Astrocyte of the spinal cord (primary cell): ENCODE results near the gene SLC2A10.

Experiments used
- DNase-seq: peaks from one replicate; pipeline ENCODE4 v3.0.0; 2011; ENCODE audit warnings: low read depth, low spot score
- H3K4me3 ChIP-seq: 2 replicates; pipeline ENCODE4 v1.5.1; 2011; ENCODE audit warnings: low read depth, mild to moderate bottlenecking, low read length, moderate library complexity
- CTCF ChIP-seq: IDR thresholded peaks from 2 replicates; pipeline ENCODE4 v1.5.1; 2012; ENCODE audit warnings: low read depth, mild to moderate bottlenecking, low read length, inconsistent platforms
- in situ Hi-C: cut with HindIII; loops from 2 replicates; pipeline ENCODE4 v1.10.0; 2017; ENCODE audit warnings: low sequenced_read_pairs

SLC2A10 gene

DNA sequence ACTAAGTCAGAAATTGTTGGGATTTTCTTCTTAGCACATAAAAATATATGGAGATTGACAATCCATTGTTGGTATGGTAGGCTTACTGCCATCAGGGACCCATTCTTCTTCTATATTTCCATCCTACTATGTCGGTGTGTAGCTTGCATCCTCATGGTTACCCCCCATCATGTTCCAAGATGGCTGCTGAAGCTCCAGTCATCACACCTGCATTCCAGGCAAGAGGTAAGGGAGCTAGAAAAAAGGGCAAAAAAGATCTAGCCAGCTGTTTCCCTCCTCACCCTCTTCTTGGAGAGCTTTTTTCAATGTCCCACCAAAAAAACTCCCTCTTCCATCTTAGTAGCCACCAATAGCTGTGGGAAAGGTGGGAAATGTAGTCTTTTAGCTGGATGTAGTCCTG is 13.6 kb downstream of the SLC2A10 start:
- in situ Hi-C loops: no loop called here
- no peak for DNase-seq
- H3K4me3 ChIP-seq: no peak overlapping the region
- no peak for TF ChIP-seq CTCF

DNA sequence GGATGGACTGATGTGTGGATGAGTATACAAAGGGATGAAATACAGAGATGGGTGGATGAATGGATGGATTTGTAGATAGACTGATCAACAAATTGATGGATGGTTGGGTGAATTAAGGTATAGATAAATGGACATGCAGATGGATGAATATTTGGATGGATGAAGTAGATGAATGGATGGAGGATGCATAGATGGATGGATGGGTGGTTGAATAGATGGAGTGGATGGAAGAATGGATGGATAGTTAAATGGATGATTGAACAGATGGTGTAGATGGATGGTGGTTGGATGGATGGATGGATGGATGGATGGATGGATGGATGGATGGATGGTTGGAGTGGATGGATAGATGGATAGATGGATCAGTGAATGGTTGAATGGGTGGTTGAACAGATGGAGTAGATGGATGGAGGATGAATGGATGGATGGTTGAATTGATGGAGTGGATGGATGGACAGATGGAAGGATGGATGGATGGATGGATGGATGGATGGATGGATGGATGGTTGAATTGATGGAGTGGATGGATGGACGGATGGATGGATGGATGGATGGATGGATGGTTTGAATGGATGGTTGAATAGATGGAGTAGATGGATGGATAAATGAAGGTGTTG is 15.0 kb downstream of the SLC2A10 start:
- in situ Hi-C loops: no loop called here
- H3K4me3 ChIP-seq: no peak overlapping the region
- DNase-seq: no peak
- no peak for TF ChIP-seq CTCF

- no peak for DNase-seq
- in situ Hi-C loops: no loop called here
- no peak overlapping the region for H3K4me3 ChIP-seq
- TF ChIP-seq CTCF: no peak
These were observed 16.0 kb downstream of the SLC2A10 start for GRCh38 chr20:46725186-46726165.

GRCh38 chr20:46731770-46732169 is 22.3 kb downstream of the SLC2A10 start:
- no peak overlapping the region for H3K4me3 ChIP-seq
- in situ Hi-C loops: no loop called here
- DNase-seq: no peak
- TF ChIP-seq CTCF: no peak

DNA sequence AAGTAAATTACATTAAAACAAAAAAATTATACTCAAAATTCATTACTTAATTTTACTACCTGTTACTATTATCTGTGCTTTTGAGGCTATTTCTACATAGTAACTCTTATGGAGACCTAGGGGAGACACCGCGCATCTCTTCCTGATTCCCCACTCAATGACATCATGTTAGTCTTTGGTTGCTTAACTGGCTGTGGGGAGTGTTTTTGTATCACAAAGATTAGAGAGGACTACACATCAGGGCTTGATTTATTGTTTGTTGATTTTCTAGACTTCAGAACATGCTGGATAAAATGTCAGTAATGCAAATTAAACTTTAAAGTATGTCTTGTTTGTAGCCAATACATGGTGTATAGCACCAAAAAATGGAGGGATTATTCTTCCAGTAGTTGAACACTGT is 26.0 kb downstream of the SLC2A10 start:
- no peak for DNase-seq
- H3K4me3 ChIP-seq: no peak overlapping the region
- TF ChIP-seq CTCF: no peak
- in situ Hi-C loops: no loop called here

GRCh38 chr20:46739431-46740213 is 30.2 kb downstream of the SLC2A10 start:
- H3K4me3 ChIP-seq: no peak overlapping the region
- TF ChIP-seq CTCF: no peak
- in situ Hi-C loops: no loop called here
- DNase-seq: no peak
